Right atrium auricular region (tissue), 2 donors: Measurements from ENCODE around the gene CNNM4. TPM values are rescaled to one million over a fixed set of nuclear protein-coding genes. Genes with fewer than 3 reads are reported as not detected.
"Not testable (repeated sequence)": the region's sequence is repeated elsewhere in the genome, so short reads cannot be mapped to it uniquely, and the experiment has no call there.

ENCODE experiments used
- DNase-seq: peaks from one replicate; pipeline ENCODE4 v3.0.0-alpha.2; 2019; ENCODE audit warnings: low spot score
- H3K27ac ChIP-seq, 2 donors: fragments of 200-600 bp; sonication (generic); 1 replicate in 1 of 2; 2 replicates in 1 of 2; pipeline ENCODE4 v1.5.1; 2016 to 2019
- H3K27me3 ChIP-seq, 2 donors: fragments of 200-600 bp; sonication (generic); one replicate each; pipeline versions ENCODE4 v1.5.1 to v1.6.0; 2017 to 2019
- H3K36me3 ChIP-seq: fragments of 200-600 bp; sonication (generic); one replicate; pipeline ENCODE4 v1.5.1; 2016
- H3K4me1 ChIP-seq, 2 donors: fragments of 200-600 bp; sonication (generic); one replicate each; pipeline versions ENCODE4 v1.5.1 to v1.6.0; 2017 to 2019
- H3K4me3 ChIP-seq, 2 donors: fragments of 200-600 bp; sonication (generic); 1 replicate in 1 of 2; 2 replicates in 1 of 2; pipeline ENCODE4 v1.5.1; 2017 to 2019; ENCODE audit warnings: mild to moderate bottlenecking in 1 of 2, moderate library complexity in 1 of 2
- H3K9me3 ChIP-seq, 2 donors: fragments of 200-600 bp; sonication (generic); one replicate each; pipeline ENCODE4 v1.5.1; 2019
- CTCF ChIP-seq, 2 donors: fragments of 200-600 bp; sonication (generic); IDR thresholded peaks; one replicate each; pipeline ENCODE4 v1.5.1; 2019; ENCODE audit warnings: antibody characterized with exemption in 2 of 2
- total RNA-seq, 2 donors: library from RNA; depleted of rRNA; stranded (reverse); fragments of >200 nt; gene quantifications; one replicate each; pipeline ENCODE4 v1.1.0, GENCODE V29; 2016

CNNM4 gene
- total RNA-seq, 2 donors from 2014 or later, result 22.1 to 22.2 TPM

- Histone ChIP-seq H3K4me3 (peak overlapping the region; percentile 8 to 14), H3K36me3 (no peaks in the 10 kb centered on the region), H3K27me3 (no peaks in the 10 kb centered on the region), H3K9me3 (no peaks in the 10 kb centered on the region), H3K4me1 (peaks cover 0 to 27% of the 10 kb centered on the region in 2 donors), H3K27ac (peak overlapping the region; percentile 79 to 97)
- DNase-seq, result no peak
- no peak for TF ChIP-seq CTCF (IDR thresholded peaks at IDR 0.05)
Measured at GRCh38 chr2:96788442-96789244, 27.9 kb downstream of the CNNM4 start.

GRCh38 chr2:96789245-96789617, 28.5 kb downstream of the CNNM4 start:
- peaks cover 0 to 27% of the 10 kb centered on the region in 2 donors for H3K4me1 ChIP-seq
- H3K36me3 ChIP-seq, result no peaks in the 10 kb centered on the region
- H3K27ac ChIP-seq, result peak overlapping the region; percentile 79 to 97
- no peaks in the 10 kb centered on the region for H3K27me3 ChIP-seq
- H3K4me3 ChIP-seq, result peak overlapping the region; percentile 8 to 14
- TF ChIP-seq CTCF (IDR thresholded peaks at IDR 0.05), result no peak
- no peak for DNase-seq
- no peaks in the 10 kb centered on the region for H3K9me3 ChIP-seq

- no peak overlapping the region for H3K4me3 ChIP-seq
- no peak for TF ChIP-seq CTCF (IDR thresholded peaks at IDR 0.05)
- peaks cover 13% of the 10 kb centered on the region for H3K36me3 ChIP-seq
- peaks cover 0 to 15% of the 10 kb centered on the region in 2 donors for H3K4me1 ChIP-seq
- no peak for DNase-seq
- no peaks in the 10 kb centered on the region for H3K9me3 ChIP-seq
- peak overlapping the region; percentile 57 to 63 for H3K27ac ChIP-seq
- H3K27me3 ChIP-seq, result no peaks in the 10 kb centered on the region
Measured at GRCh38 chr2:96792772-96793749, 32.4 kb downstream of the CNNM4 start.

- no peak for DNase-seq
- no peak overlapping the region for H3K27ac ChIP-seq
- H3K9me3 ChIP-seq, result no peaks in the 10 kb centered on the region
- no peak for TF ChIP-seq CTCF (IDR thresholded peaks at IDR 0.05)
- H3K4me1 ChIP-seq, result peaks cover 0 to 5% of the 10 kb centered on the region in 2 donors
- H3K4me3 ChIP-seq, result no peak overlapping the region
- H3K36me3 ChIP-seq, result peaks cover 31% of the 10 kb centered on the region
- no peaks in the 10 kb centered on the region for H3K27me3 ChIP-seq
Measured at GRCh38 chr2:96795076-96795475, 34.4 kb downstream of the CNNM4 start.

GRCh38 chr2:96796497-96796896, 35.8 kb downstream of the CNNM4 start:
- peaks cover 39% of the 10 kb centered on the region for H3K36me3 ChIP-seq
- not testable (repeated sequence) for H3K27me3 ChIP-seq, H3K27ac ChIP-seq, H3K9me3 ChIP-seq, H3K4me3 ChIP-seq, DNase-seq
- peaks cover 0 to 10% of the 10 kb centered on the region in 2 donors for H3K4me1 ChIP-seq
